ENCODE data around the gene CMTM4. TPM values are rescaled to one million over a fixed set of nuclear protein-coding genes. Genes with fewer than 3 reads are reported as not detected.

CMTM4 gene
- total RNA-seq, 4 donors from 2014 or later, result 170 to 246 (median 201) TPM

DNA sequence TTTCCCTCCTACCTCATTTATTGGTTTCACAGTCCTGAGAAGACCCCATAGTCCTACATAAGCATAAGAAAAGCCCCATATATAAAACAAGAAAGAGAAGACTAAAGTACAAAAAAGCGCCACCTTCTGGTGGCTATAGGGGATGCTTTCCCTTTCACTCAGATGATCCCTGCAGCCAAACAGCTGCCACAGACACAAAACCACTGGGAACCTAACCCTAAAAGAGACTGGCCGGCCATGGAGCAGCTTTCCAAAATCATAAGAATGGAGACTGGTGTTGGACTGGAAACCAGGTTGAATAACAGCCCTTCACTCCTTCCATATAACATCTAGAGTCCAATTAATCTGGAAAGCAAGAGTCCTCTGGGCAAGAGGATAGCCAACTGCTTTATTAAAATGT is 43.5 kb upstream of the CMTM4 start:
- Histone ChIP-seq H3K27me3 (no peaks in the 10 kb centered on the region), H3K4me3 (replicated peaks in 1 of 3) (no peak overlapping the region), H3K27ac (peak overlapping the region; percentile 22 to 87 (median 77)), H3K4me1 (peaks cover 33 to 65% of the 10 kb centered on the region in 2 donors), H3K9me3 (no peaks in the 10 kb centered on the region), H3K36me3 (peaks cover 21% of the 10 kb centered on the region in 2 donors)
- intact Hi-C loops (cut with DNase I), result no loop called here
- DNase-seq, result no peak
- TF ChIP-seq CTCF (IDR thresholded peaks at IDR 0.05), result peak in 4 of 6 experiments; percentile 37 to 59 (median 44)
- TF ChIP-seq POLR2A (IDR thresholded peaks at IDR 0.05), result no peak
- 47 to 52% methylated on average over 2 of the region's 2 CpGs for WGBS, 2 donors

GRCh38 chr16:66735891-66736290 is 39.3 kb upstream of the CMTM4 start:
- H3K27me3 ChIP-seq, result no peaks in the 10 kb centered on the region
- H3K36me3 ChIP-seq, result peaks cover 54 to 55% of the 10 kb centered on the region in 2 donors
- TF ChIP-seq POLR2A (IDR thresholded peaks at IDR 0.05) (no peak), CTCF (IDR thresholded peaks at IDR 0.05) (no peak)
- no peak for DNase-seq
- H3K4me3 ChIP-seq (replicated peaks in 1 of 3), result no peak overlapping the region
- H3K27ac ChIP-seq, result no peak overlapping the region
- 87 to 98% methylated on average over 4 of the region's 4 CpGs for WGBS, 2 donors
- peaks cover 11 to 30% of the 10 kb centered on the region in 2 donors for H3K4me1 ChIP-seq
- H3K9me3 ChIP-seq, result no peaks in the 10 kb centered on the region
- intact Hi-C loops (cut with DNase I), result loop anchor here (10.0 kb wide), 1 partner anchor 129 kb away; no protein-coding TSS in a partner anchor

GRCh38 chr16:66731101-66731500 is 34.6 kb upstream of the CMTM4 start:
- TF ChIP-seq POLR2A (IDR thresholded peaks at IDR 0.05) (no peak), CTCF (IDR thresholded peaks at IDR 0.05) (no peak)
- Histone ChIP-seq H3K4me1 (peaks cover 17 to 27% of the 10 kb centered on the region in 2 donors), H3K9me3 (no peaks in the 10 kb centered on the region), H3K27me3 (no peaks in the 10 kb centered on the region), H3K4me3 (replicated peaks in 1 of 3) (no peak overlapping the region), H3K27ac (no peak overlapping the region), H3K36me3 (peaks cover 57 to 59% of the 10 kb centered on the region in 2 donors)
- intact Hi-C loops (cut with DNase I), result loop anchor here (10.0 kb wide), 1 partner anchor 134 kb away; no protein-coding TSS in a partner anchor
- 96 to 97% methylated on average over 6 to 7 of the region's 7 CpGs for WGBS, 2 donors
- DNase-seq, result no peak

DNA sequence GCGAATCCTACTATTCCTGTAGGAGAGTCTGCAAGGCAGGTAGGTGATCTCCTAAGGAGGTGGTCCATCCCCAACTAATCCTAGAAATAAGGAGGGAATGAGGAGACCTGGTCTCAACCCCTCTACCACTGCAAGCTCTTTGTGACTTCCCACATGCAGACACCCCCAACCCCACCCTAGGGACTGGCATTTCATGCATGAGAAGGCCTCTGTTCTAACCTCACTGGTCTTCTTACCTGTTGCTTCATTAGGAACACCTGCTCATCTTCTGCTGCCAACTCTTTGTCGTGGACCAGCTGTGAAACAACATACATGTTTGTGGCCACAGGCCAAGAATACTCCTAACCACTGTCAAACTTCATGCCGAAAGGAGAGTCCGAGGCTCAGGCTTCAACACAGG is 32.3 kb upstream of the CMTM4 start:
- DNase-seq, result no peak
- H3K9me3 ChIP-seq, result no peaks in the 10 kb centered on the region
- TF ChIP-seq POLR2A (IDR thresholded peaks at IDR 0.05), result no peak
- TF ChIP-seq CTCF (IDR thresholded peaks at IDR 0.05), result no peak
- H3K27me3 ChIP-seq, result no peaks in the 10 kb centered on the region
- H3K27ac ChIP-seq, result peak overlapping the region in 1 of 3 donors; percentile 32
- no peak overlapping the region for H3K4me3 ChIP-seq (replicated peaks in 1 of 3)
- H3K4me1 ChIP-seq, result peaks cover 25 to 40% of the 10 kb centered on the region in 2 donors
- intact Hi-C loops (cut with DNase I), result no loop called here
- WGBS, 2 donors, result 76 to 82% methylated on average over 4 of the region's 4 CpGs
- peaks cover 48 to 54% of the 10 kb centered on the region in 2 donors for H3K36me3 ChIP-seq

DNA sequence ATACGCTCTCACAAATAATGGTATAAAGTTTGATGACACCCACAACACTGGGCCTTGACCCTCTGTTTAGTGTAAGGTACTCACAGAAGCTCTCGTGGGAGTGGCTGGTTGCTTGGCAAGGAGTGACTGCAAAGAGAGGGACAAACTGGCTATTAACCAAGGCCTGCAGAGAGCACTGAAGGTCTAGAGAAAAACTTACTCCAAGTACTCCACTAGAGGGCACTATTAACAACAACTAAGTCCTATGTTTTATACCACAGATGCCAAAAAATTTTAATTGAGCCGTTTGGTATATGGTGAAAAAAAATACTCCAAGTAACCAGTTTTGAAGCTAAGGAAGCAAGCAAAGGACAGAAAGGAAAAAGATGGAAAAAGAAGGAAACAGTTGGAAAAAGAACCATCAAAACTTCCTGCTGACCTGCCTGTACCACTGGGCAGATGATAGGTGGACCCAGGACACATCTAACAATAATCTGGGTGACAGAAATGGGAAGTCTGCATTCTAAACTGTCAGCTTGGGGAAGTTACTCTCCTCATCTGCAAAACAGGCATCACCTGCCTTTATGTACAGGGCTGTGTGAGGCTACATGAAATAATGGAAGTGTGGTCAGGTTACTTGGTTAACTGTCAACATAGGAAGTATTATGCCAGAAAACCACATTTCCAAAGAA is 31.7 kb upstream of the CMTM4 start:
- Histone ChIP-seq H3K27ac (peak overlapping the region in 1 of 3 donors; percentile 58), H3K36me3 (peaks cover 49 to 54% of the 10 kb centered on the region in 2 donors), H3K9me3 (no peaks in the 10 kb centered on the region), H3K4me3 (replicated peaks in 1 of 3) (no peak overlapping the region), H3K4me1 (peaks cover 25 to 40% of the 10 kb centered on the region in 2 donors), H3K27me3 (no peaks in the 10 kb centered on the region)
- intact Hi-C loops (cut with DNase I), result no loop called here
- 30 to 34% methylated on average over 3 of the region's 3 CpGs for WGBS, 2 donors
- TF ChIP-seq POLR2A (IDR thresholded peaks at IDR 0.05) (no peak), CTCF (IDR thresholded peaks at IDR 0.05) (peak in 5 of 6 experiments; percentile 45 to 80 (median 67))
- DNase-seq, result peak; percentile 66 to 68
